Measurements from ENCODE around the gene COL23A1. TPM values are rescaled to one million over a fixed set of nuclear protein-coding genes. Genes with fewer than 3 reads are reported as not detected.

Gene COL23A1
- total RNA-seq, 1 experiment from 2014 or later = not detected

DNA sequence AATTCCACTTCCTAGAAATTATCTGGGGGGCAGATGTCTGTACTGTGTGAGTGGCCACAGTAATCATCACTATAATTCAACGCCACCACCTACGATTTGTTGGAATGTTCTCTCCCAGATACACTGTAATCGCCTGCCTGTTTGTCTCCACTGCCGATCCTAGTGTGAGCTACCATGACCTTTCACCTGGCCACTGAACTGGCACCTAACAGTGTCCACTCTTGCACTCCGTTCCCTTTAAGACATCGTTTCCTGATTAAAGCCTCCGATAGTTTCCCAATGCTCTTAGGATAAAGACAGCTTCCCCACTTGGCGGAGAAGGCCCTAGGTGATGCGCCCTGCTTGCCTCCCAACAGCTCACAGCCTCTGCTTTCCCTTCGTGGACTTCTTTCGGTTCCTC lies 361.6 kb downstream of the COL23A1 start:
- Histone ChIP-seq H3K9ac (ENCODE audit: low read length) (no peak overlapping the region), H3K9me2 (replicated peaks; ENCODE audit: low read length) (no peaks in the 10 kb centered on the region), H3K4me2 (ENCODE audit: low read length) (no peak overlapping the region), H3K27me3 (ENCODE audit: low read length) (no peaks in the 10 kb centered on the region), H3K4me1 (ENCODE audit: insufficient read depth, low read length) (peaks cover 17% of the 10 kb centered on the region), H3K27ac (ENCODE audit: low read length) (no peak overlapping the region), H3K9me3 (ENCODE audit: low read length) (no peaks in the 10 kb centered on the region), H4K20me1 (ENCODE audit: low read length) (no peaks in the 10 kb centered on the region), H3K4me3 (ENCODE audit: low read length) (no peak overlapping the region), H3K79me2 (ENCODE audit: low read length) (peaks cover 31% of the 10 kb centered on the region), H3K36me3 (ENCODE audit: low read depth, low read length) (peaks cover 42% of the 10 kb centered on the region), H3F3A (ENCODE audit: low read length, unreplicated experiment) (no peaks in the 10 kb centered on the region), H2AFZ (ENCODE audit: low read length) (no peak overlapping the region)
- ChIA-PET CTCF (no interaction called here), POLR2A (ENCODE audit: unreplicated experiment) (no interaction called here)
- ATAC-seq (no peak), DNase-seq (no peak)
- no TSS peak for BruUV-seq (replicated peaks)
- intact Hi-C loops (cut with micrococcal nuclease) = no loop called here
- no peak for TF ChIP-seq CTCF (conservative IDR thresholded peaks at IDR 0.05; ENCODE audit: low read depth, low read length)
- no peak for TF ChIP-seq EZH2 (IDR thresholded peaks at IDR 0.05; ENCODE audit: low read length, unreplicated experiment)
- TF ChIP-seq EZH2phosphoT487 (IDR thresholded peaks at IDR 0.05; ENCODE audit: borderline replicate concordance, low read length) = no peak

DNA sequence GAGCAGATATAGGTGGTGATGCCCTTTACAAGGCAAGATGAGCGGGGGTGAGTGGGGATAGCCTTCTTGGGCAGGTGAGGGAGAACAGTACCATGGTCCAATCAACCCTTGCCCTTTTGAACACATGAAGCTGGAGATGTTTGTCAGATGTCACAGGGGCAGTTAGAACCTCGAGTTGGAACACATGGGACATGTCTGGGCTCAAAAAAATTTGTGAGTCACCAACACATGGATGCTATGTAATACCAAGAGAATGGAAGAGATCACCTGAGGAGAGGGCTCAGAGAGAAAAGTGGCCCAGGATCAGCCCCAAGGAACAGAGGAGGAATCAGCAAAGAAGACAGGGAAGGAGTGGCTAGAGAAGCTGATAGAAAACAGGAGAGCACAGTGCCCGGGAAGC lies 362.3 kb downstream of the COL23A1 start:
- CTCF ChIA-PET = no interaction called here
- BruUV-seq (replicated peaks) = no TSS peak

More for the DNA sequence above, 362.3 kb downstream of the COL23A1 start:
- no peak overlapping the region for H3K27ac ChIP-seq (ENCODE audit: low read length)
- H3K9me3 ChIP-seq (ENCODE audit: low read length) = no peaks in the 10 kb centered on the region
- H3K27me3 ChIP-seq (ENCODE audit: low read length) = no peaks in the 10 kb centered on the region
- H3K36me3 ChIP-seq (ENCODE audit: low read depth, low read length) = peaks cover 42% of the 10 kb centered on the region
- peaks cover 17% of the 10 kb centered on the region for H3K4me1 ChIP-seq (ENCODE audit: insufficient read depth, low read length)
- ATAC-seq (no peak), DNase-seq (no peak)
- intact Hi-C loops (cut with micrococcal nuclease) = no loop called here
- H3K4me2 ChIP-seq (ENCODE audit: low read length) = no peak overlapping the region
- H3K9me2 ChIP-seq (replicated peaks; ENCODE audit: low read length) = no peaks in the 10 kb centered on the region
- H3K9ac ChIP-seq (ENCODE audit: low read length) = no peak overlapping the region
- no peak overlapping the region for H2AFZ ChIP-seq (ENCODE audit: low read length)
- H3K4me3 ChIP-seq (ENCODE audit: low read length) = no peak overlapping the region
- H4K20me1 ChIP-seq (ENCODE audit: low read length) = no peaks in the 10 kb centered on the region
- H3F3A ChIP-seq (ENCODE audit: low read length, unreplicated experiment) = no peaks in the 10 kb centered on the region
- POLR2A ChIA-PET (ENCODE audit: unreplicated experiment) = no interaction called here
- H3K79me2 ChIP-seq (ENCODE audit: low read length) = peaks cover 31% of the 10 kb centered on the region
- TF ChIP-seq CTCF (conservative IDR thresholded peaks at IDR 0.05; ENCODE audit: low read depth, low read length) = no peak
- TF ChIP-seq EZH2phosphoT487 (IDR thresholded peaks at IDR 0.05; ENCODE audit: borderline replicate concordance, low read length) = no peak
- no peak for TF ChIP-seq EZH2 (IDR thresholded peaks at IDR 0.05; ENCODE audit: low read length, unreplicated experiment)

All from PC-3 (cell line).